Tongue (tissue), 2 donors: Measurements from ENCODE around the gene HELZ2. TPM values are rescaled to one million over a fixed set of nuclear protein-coding genes. Genes with fewer than 3 reads are reported as not detected.
"Not testable (repeated sequence)": the region's sequence is repeated elsewhere in the genome, so short reads cannot be mapped to it uniquely, and the experiment has no call there.

ENCODE experiments used
- DNase-seq: peaks from one replicate; pipeline ENCODE4 v3.0.0-alpha.2; 2015
- total RNA-seq: library from RNA; depleted of rRNA; stranded (reverse); fragments of >200 nt; gene quantifications from one replicate; pipeline ENCODE4 v1.2.3, GENCODE V29; 2014

The HELZ2 gene
- total RNA-seq, 1 donor from 2014 or later: 27.1 TPM

GRCh38 chr20:63564036-63564810 lies 9.8 kb downstream of the HELZ2 start:
- no peak for DNase-seq

GRCh38 chr20:63563225-63563935 lies 10.7 kb downstream of the HELZ2 start:
- no peak for DNase-seq

- DNase-seq: no peak
Measured at GRCh38 chr20:63562461-63563224, 11.4 kb downstream of the HELZ2 start.

GRCh38 chr20:63561624-63562396 lies 12.2 kb downstream of the HELZ2 start:
- DNase-seq: no peak

GRCh38 chr20:63560856-63561609 lies 13.0 kb downstream of the HELZ2 start:
- DNase-seq: no peak

GRCh38 chr20:63560333-63560805 lies 13.7 kb downstream of the HELZ2 start:
- DNase-seq: no peak

- DNase-seq: not testable (repeated sequence)
Measured at GRCh38 chr20:63559485-63560332, 14.3 kb downstream of the HELZ2 start.

GRCh38 chr20:63558804-63559484 lies 15.1 kb downstream of the HELZ2 start:
- no peak for DNase-seq

GRCh38 chr20:63557481-63557891 lies 16.6 kb downstream of the HELZ2 start:
- DNase-seq: no peak

- no peak for DNase-seq
Measured at GRCh38 chr20:63556873-63557478, 17.1 kb downstream of the HELZ2 start.

- no peak for DNase-seq
Measured at GRCh38 chr20:63555661-63556381, 18.2 kb downstream of the HELZ2 start.

GRCh38 chr20:63554361-63555278 lies 19.4 kb downstream of the HELZ2 start:
- DNase-seq: no peak

GRCh38 chr20:63553933-63554290 lies 20.1 kb downstream of the HELZ2 start, which contains the start of gene FNDC11:
Gene FNDC11, plus strand, starts transcription at chr20:63554159. Its CDS starts 1,505 bp downstream, at chr20:63555664.
- no peak for DNase-seq

- DNase-seq: peak; percentile 75
Measured at GRCh38 chr20:63553251-63553932, 20.6 kb downstream of the HELZ2 start.

GRCh38 chr20:63552481-63553249 lies 21.4 kb downstream of the HELZ2 start:
- DNase-seq: no peak

GRCh38 chr20:63551068-63551467 lies 23.0 kb downstream of the HELZ2 start:
- no peak for DNase-seq
